ENCODE data around the gene RALGDS.

DNA sequence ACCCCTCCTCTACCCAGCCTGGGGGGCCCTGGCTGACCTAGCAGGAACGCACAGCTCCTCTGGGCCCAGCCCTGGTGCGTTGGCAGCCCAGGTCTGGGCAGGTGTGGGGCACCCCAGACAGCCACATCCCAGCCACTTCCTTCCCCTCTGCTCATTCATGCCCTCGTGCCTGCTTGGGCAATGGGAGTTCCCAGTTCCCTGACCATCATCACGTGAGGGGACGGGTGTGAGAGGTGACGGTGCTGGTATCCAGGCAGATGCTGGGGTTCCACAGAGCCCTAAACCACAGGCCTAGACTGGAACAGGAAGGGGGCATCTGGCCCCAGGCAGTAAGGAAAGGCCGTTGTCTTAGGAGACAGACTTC, 8.4 kb downstream of the RALGDS start:
- TF ChIP-seq, protein P1, sequence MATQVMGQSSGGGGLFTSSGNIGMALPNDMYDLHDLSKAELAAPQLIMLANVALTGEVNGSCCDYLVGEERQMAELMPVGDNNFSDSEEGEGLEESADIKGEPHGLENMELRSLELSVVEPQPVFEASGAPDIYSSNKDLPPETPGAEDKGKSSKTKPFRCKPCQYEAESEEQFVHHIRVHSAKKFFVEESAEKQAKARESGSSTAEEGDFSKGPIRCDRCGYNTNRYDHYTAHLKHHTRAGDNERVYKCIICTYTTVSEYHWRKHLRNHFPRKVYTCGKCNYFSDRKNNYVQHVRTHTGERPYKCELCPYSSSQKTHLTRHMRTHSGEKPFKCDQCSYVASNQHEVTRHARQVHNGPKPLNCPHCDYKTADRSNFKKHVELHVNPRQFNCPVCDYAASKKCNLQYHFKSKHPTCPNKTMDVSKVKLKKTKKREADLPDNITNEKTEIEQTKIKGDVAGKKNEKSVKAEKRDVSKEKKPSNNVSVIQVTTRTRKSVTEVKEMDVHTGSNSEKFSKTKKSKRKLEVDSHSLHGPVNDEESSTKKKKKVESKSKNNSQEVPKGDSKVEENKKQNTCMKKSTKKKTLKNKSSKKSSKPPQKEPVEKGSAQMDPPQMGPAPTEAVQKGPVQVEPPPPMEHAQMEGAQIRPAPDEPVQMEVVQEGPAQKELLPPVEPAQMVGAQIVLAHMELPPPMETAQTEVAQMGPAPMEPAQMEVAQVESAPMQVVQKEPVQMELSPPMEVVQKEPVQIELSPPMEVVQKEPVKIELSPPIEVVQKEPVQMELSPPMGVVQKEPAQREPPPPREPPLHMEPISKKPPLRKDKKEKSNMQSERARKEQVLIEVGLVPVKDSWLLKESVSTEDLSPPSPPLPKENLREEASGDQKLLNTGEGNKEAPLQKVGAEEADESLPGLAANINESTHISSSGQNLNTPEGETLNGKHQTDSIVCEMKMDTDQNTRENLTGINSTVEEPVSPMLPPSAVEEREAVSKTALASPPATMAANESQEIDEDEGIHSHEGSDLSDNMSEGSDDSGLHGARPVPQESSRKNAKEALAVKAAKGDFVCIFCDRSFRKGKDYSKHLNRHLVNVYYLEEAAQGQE (IDR thresholded peaks at IDR 0.05; ENCODE audit: insufficient replicate concordance, low read depth) = no peak
- TF ChIP-seq, protein P2, sequence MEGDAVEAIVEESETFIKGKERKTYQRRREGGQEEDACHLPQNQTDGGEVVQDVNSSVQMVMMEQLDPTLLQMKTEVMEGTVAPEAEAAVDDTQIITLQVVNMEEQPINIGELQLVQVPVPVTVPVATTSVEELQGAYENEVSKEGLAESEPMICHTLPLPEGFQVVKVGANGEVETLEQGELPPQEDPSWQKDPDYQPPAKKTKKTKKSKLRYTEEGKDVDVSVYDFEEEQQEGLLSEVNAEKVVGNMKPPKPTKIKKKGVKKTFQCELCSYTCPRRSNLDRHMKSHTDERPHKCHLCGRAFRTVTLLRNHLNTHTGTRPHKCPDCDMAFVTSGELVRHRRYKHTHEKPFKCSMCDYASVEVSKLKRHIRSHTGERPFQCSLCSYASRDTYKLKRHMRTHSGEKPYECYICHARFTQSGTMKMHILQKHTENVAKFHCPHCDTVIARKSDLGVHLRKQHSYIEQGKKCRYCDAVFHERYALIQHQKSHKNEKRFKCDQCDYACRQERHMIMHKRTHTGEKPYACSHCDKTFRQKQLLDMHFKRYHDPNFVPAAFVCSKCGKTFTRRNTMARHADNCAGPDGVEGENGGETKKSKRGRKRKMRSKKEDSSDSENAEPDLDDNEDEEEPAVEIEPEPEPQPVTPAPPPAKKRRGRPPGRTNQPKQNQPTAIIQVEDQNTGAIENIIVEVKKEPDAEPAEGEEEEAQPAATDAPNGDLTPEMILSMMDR (IDR thresholded peaks at IDR 0.05; ENCODE audit: insufficient read depth, low read length) = no peak
